DMS 273 treated with DMSO at 0.1 percent for 48 hours (cell line): ENCODE data around the gene SND1.
A peak's percentile ranks its signal among the peaks of the same experiment; 100 is the strongest.
"Not testable (repeated sequence)": the region's sequence is repeated elsewhere in the genome, so short reads cannot be mapped to it uniquely, and the experiment has no call there.

Experiments used
- DNase-seq: peaks from one replicate; lab custom pipeline; 2025; lab: John Stamatoyannopoulos, UW

Gene SND1

DNA sequence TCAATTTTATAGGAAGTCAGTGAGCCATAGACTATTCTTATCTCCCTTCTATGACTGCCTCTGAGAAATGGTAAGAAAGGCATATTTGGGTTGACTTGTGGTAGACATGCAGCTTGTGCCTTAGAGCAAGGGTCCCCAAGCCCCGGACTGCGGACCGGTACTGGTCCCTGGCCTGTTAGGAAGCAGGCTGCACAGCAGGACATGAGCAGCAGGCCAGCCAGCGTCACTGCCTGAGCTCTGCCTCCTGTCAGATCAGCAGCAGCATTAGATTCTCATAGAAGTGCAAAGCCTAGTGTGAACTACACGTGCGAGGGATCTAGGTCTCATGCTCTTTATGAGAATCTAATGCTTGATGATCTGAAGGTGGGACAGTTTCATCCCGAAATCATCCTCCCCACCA is 180.6 kb downstream of the SND1 start:
- no peak for DNase-seq

DNA sequence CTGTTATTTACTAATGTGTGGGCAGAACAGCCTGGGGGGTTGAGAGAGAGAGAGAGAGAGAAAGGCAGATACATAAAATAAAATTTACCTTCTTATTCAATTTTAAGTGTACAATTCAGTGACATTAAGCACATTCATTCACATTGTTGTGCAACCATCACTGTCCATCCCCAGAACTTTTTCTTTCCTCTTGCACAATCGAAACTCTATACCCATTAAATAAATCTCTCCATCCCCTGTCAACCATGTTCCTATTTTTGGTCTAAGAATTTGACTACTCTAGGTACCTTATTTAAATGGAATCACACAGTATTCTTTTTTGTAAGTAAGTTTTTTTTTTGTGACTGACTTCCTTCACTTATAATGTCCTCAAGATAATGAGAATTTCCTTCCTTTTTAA is 181.6 kb downstream of the SND1 start:
- DNase-seq, result no peak

DNA sequence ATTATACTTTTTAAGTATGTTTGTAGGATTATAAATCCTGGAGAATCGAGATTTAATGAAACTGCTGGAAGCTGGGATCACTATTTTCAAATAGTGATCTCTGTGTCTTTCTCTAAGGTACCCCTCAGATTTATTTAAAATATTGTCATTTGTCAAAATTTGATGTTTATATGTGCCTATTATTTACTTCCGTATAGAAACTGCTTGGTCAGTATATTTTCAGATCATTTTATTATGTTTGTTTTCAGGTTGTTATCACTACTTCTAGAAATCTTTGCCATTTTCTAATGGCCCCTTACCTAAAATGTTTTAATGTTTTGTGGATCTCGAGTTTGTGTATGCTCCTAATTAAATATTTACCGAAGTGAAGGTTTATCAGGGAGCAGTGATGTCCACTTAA is 183.7 kb downstream of the SND1 start:
- no peak for DNase-seq

- DNase-seq, result not testable (repeated sequence)
Measured at GRCh38 chr7:127837816-127838410, 185.9 kb downstream of the SND1 start.

- DNase-seq, result no peak
Measured at GRCh38 chr7:127838816-127839415, 186.9 kb downstream of the SND1 start.

GRCh38 chr7:127840226-127840951 is 188.4 kb downstream of the SND1 start:
- no peak for DNase-seq

GRCh38 chr7:127844165-127844564 is 192.2 kb downstream of the SND1 start:
- DNase-seq, result no peak

GRCh38 chr7:127844707-127845331 is 192.8 kb downstream of the SND1 start:
- peak; percentile 74 for DNase-seq

- no peak for DNase-seq
Measured at GRCh38 chr7:127845522-127846214, 193.7 kb downstream of the SND1 start.

DNA sequence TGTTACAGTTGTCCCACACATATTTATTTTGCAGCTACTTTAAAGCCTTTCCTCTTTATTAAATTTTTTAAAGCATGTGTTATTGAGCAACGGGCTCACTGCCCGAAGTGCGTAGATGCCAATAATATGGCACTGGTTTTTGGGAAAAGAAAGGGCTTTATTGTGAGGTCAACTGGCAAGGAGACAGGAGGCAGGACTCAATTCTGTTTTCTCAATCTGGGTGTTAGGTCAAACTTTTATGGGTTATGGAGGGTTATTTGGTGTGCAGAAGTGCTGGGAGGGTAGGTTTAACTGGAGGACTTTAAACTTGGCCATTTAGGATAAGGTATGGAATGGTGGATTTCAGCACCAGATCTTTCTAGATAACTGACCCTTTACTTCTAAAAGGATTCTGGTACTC is 195.6 kb downstream of the SND1 start:
- DNase-seq, result no peak

- no peak for DNase-seq
Measured at GRCh38 chr7:127848241-127848640, 196.2 kb downstream of the SND1 start.

- DNase-seq, result no peak
Measured at GRCh38 chr7:127850195-127850594, 198.2 kb downstream of the SND1 start.

DNA sequence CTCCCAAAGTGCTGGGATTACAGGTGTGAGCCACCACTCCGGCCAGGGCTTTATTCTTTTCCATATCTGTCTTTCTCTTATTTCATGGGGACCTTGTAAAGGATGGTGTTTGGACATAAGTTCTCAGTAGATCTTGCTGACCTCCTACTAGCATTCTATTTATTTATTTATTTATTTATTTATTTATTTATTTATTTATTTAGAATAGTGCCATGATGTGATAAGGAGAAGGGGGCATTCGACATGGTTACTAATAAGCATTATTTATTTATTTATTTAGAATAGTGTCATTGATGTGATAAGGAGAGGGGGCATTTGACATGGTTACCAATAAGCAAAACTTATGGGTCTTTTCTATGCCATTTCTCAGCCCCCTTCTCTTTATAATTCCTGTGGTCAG is 202.4 kb downstream of the SND1 start:
- no peak for DNase-seq

DNA sequence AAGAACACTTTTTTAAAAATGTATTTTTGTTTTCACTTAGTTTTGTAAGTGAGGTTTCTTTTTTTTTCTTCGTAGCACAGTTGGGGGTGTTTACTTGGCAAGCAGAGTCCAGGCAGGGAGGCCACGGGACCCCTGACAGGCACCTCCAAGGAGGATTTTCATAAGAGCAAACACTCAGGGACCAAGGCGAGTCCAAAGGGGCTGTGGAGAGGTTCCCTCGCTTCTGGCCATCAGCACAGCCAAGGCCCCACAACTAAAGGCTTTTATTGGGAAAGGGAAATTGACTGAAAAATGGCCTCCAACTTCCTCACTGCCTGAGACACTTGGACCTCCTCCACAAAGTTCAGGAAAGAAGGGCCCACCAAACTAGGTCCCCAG is 205.5 kb downstream of the SND1 start:
- DNase-seq, result no peak

- no peak for DNase-seq
Measured at GRCh38 chr7:127858091-127858914, 206.3 kb downstream of the SND1 start.

DNA sequence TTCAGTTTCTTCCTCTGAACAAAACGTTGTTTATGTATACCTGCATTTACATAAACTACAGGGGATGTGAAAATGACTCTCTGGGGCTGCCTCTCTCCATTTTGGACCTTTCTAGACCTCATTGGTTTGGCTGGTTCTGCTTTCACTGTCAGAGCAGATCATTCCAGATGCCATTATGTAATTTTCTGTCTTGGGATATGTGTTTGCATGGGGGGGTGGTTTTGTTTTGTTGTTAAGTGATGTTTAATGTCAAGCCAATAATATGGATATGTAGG is 206.9 kb downstream of the SND1 start:
- DNase-seq, result no peak

- no peak for DNase-seq
Measured at GRCh38 chr7:127859330-127859729, 207.3 kb downstream of the SND1 start.

DNA sequence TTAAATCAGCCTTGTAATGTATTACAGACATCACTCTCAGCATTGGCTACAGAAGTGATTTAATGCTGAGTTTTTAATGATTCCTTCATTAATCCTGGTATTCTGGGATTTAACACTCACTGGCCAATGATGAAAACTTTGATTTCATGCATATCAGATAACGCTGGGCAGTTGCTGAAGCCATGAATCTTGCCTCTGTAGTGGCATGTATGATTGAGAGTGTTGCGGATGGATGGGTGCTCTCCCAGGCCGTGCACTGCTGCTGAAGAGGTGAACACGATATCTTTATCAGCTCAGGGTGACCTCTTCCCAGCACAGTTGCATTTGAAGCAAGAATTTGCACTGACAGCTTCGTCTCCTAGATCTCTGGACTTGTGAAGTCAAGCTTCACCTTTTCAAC is 210.5 kb downstream of the SND1 start:
- no peak for DNase-seq

DNA sequence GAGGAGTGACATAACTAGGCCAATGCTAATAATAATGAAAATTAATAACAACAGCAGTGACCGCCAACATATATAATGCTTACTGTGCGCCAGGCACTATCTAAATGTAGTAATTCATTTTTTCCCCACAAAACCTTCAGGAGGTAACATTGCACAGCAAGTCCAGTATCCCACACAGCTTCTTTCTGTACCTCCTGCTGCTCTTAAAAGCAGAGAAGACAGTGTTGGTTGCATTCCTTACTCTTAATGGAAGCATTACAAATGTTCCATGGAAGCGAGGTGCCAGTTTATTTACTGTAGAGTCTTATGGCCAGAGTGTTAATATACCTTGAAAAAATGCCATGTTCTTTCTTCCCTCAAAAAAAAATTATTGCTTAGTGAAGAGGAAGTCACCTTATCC is 211.1 kb downstream of the SND1 start:
- DNase-seq, result no peak

DNA sequence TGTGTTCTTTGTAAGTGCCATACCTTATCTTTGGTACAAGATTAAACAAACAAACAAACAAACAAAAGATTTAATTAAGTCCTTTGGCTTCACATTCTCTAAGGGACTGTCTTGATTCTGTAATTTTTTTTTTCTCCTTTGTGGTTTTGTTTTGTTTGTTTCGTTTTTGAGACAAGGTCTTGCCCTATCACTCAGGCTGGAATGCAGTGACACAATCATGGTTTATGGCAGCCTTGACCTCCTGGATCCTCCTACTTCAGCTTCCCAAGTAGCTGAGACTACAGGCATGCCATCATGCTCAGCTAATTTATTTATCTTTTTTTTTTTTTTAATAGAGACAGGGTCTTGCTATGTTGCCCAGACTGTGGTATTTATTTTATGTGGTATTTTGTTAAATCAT is 213.5 kb downstream of the SND1 start:
- DNase-seq, result no peak

DNA sequence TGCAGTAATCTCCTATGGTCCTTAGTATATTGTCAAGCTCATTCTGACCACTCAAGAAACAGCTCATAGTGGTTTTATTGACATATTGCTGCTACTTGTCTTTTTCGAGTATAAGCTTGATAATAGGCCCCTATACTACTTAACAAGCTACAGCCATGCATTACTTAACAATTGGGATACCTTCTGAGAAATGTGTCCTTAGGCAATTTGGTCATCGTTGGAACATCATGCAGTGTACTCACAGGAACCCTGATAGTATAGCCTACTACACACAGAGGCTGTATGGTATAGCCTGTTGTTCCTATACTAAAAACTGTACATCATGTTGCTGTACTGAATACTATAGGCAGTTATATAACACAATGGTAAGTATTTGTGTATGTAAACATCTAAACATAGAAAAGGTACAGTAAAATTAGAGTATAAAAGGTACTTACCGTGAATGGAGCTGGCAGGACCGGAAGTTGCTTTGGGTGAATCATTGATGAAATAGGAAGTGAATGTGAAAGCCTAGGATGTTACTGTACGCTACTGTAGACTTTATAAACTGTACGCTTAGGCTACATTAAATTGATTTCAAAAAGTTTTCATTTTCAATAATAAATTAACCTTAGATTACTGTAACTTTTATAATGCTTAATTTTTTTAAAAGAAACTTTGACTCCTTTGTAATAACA is 218.4 kb downstream of the SND1 start:
- DNase-seq, result no peak
